SK-N-SH (cell line): ENCODE results near the gene TOX2.

Source experiments
- CHD2 ChIP-seq: fragments of 150-350 bp; IDR thresholded peaks from 2 replicates; pipeline ENCODE4 v1.6.1; 2018; ENCODE audit warnings: low read length; ENCODE audit not compliant: partially characterized antibody
- EZH2phosphoT487 ChIP-seq: fragments of 200-600 bp; sonication (generic); IDR thresholded peaks from 2 replicates; pipeline ENCODE4 v1.6.1; 2017; ENCODE audit warnings: low read depth, mixed run types, mild to moderate bottlenecking, antibody characterized with exemption, moderate library complexity, borderline replicate concordance
- FOXM1 ChIP-seq: IDR thresholded peaks from 2 replicates; pipeline ENCODE4 v1.4.0; 2012; ENCODE audit warnings: low read depth, mild to moderate bottlenecking
- GABPA ChIP-seq: IDR thresholded peaks from 2 replicates; pipeline ENCODE4 v1.4.0; 2012; ENCODE audit warnings: low read depth, mild to moderate bottlenecking
- GATA2 ChIP-seq: sonication (generic); formaldehyde crosslinking; IDR thresholded peaks from 2 replicates; pipeline ENCODE4 v1.5.0; 2020; ENCODE audit warnings: mild to moderate bottlenecking, missing genetic modification reagents
- POLR2AphosphoS5 ChIP-seq: IDR thresholded peaks from 2 replicates; pipeline ENCODE4 v1.6.1; 2012; ENCODE audit warnings: low read depth, low read length
- RCOR1 ChIP-seq: fragments of 150-350 bp; IDR thresholded peaks from 2 replicates; pipeline ENCODE4 v1.6.1; 2017; ENCODE audit warnings: antibody characterized with exemption, low read length
- REST ChIP-seq: IDR thresholded peaks from 2 replicates; pipeline ENCODE4 v1.6.1; 2012; ENCODE audit warnings: mild to moderate bottlenecking, low read depth, low read length, moderate library complexity
- RXRA ChIP-seq: IDR thresholded peaks from 2 replicates; pipeline ENCODE4 v1.4.0; 2012; ENCODE audit warnings: low read depth, mild to moderate bottlenecking, borderline replicate concordance
- SIN3A ChIP-seq: IDR thresholded peaks from 2 replicates; pipeline ENCODE4 v1.6.1; 2012; ENCODE audit warnings: low read depth, mild to moderate bottlenecking, low read length, moderate library complexity, borderline replicate concordance
- TF ChIP-seq, protein P1 (sequence below): fragments of 200-600 bp; sonication (generic); IDR thresholded peaks from 2 replicates; pipeline ENCODE4 v1.6.1; 2017; ENCODE audit warnings: antibody characterized with exemption, mild to moderate bottlenecking, moderate library complexity

DNA sequence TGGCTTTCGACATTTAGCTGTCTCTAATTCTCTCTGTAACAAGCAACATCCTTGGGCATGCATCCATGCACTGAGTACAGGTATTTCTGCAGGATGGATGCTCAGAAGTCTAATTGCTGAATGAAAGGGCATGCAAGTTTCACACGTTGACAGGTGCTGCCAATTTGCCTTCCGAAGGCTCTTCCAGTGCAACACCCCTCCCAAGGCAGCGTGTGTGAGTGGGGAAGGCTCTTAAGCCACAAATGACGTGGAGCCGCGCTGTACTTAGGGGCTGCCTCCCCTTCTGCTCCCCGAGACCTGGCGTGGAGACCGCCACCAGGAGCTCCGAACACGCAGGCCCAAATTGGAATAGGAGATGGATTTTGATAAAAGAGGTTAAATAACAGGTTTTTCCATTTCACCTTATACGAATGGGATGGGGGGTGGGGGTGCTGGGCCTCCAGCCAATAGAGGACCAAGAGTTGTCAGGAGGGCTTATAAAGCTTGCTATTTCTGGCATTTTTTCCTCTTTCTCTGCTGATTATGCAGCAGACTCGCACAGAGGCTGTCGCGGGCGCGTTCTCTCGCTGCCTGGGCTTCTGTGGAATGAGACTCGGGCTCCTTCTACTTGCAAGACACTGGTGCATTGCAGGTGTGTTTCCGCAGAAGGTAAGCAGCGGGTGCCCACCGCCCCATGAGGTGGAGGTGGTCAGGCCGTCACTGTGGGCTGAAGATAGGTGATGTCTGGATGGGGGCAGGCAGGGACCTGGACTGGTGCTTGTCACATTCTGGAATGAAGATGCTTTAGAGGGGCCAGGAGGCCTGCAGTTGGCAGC lies 30.9 kb downstream of the TOX2 start:
- TF ChIP-seq, protein P1, sequence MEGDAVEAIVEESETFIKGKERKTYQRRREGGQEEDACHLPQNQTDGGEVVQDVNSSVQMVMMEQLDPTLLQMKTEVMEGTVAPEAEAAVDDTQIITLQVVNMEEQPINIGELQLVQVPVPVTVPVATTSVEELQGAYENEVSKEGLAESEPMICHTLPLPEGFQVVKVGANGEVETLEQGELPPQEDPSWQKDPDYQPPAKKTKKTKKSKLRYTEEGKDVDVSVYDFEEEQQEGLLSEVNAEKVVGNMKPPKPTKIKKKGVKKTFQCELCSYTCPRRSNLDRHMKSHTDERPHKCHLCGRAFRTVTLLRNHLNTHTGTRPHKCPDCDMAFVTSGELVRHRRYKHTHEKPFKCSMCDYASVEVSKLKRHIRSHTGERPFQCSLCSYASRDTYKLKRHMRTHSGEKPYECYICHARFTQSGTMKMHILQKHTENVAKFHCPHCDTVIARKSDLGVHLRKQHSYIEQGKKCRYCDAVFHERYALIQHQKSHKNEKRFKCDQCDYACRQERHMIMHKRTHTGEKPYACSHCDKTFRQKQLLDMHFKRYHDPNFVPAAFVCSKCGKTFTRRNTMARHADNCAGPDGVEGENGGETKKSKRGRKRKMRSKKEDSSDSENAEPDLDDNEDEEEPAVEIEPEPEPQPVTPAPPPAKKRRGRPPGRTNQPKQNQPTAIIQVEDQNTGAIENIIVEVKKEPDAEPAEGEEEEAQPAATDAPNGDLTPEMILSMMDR: no peak
- TF ChIP-seq RXRA: no peak
- no peak for TF ChIP-seq GATA2 (CRISPR knock-in tag)
- no peak for TF ChIP-seq CHD2
- no peak for TF ChIP-seq EZH2phosphoT487
- TF ChIP-seq RCOR1: no peak
- no peak for TF ChIP-seq REST
- TF ChIP-seq FOXM1: no peak
- no peak for TF ChIP-seq POLR2AphosphoS5
- TF ChIP-seq SIN3A: no peak
- no peak for TF ChIP-seq GABPA
